CD4-positive, alpha-beta T cell treated with Interferon alpha-2 for 1 hour (primary cell): ENCODE data around the gene EGLN2.
A peak's percentile ranks its signal among the peaks of the same experiment; 100 is the strongest.
"Not testable (repeated sequence)": the region's sequence is repeated elsewhere in the genome, so short reads cannot be mapped to it uniquely, and the experiment has no call there.

Experiments
- DNase-seq, 2 donors: peaks; one replicate each; pipeline ENCODE4 v3.0.0-alpha.2; 2020 to 2022

Gene EGLN2

DNA sequence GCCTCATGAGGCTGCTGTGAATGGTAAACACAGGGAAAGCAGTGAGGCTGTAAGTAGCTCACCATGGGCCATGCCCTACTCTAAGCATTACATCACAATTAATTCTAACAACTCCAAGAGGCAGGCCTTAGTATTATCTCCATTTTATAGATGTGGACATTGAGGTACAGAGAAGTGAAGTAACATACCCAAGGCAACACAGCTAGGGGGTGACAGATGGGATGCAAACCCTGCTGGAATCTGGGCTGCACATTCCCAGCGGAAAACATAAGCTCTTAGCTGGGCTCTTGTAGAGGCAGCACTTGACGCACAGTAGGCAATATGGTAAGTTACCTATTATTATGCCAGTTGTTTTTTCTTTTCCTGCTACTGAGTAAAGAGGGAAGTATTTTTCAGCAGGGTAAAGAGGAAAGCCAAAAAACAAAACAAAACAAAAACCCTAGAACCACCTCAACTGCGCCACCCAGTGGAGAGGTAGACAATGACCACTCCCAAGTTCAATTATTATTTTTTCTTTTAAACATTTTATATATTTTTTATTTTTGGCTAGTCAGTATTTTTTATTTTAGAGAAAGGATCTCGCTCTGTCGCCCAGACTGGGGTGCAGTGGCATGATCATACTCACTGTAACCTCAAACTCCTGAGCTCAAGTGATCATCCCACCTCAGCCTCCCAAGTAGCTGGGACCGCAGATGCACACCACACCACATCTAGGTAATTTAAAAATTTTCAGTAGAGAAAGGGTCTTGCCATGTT is 20.7 kb downstream of the EGLN2 start:
- DNase-seq: peak; percentile 62 to 76

DNA sequence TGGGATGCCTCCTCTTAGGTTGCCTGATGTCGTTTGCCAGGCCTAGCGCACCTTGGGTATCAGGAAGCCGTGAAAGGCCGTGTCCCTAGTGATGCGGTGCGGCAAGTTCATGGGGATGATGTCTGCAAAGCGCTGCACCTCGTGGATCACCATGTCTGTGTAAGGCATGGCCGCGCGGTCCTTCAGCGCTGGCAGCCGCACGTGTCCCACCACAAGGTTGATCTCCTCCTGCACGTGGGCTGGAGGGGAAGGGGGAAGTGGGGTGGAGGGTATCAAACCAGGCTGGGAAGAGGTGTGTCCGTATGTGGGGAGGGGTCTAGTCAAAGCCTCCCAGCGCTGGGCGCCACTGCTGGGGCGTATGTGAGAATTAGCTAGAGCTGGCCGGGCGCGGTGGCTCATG is 23.2 kb downstream of the EGLN2 start:
- DNase-seq: no peak

DNA sequence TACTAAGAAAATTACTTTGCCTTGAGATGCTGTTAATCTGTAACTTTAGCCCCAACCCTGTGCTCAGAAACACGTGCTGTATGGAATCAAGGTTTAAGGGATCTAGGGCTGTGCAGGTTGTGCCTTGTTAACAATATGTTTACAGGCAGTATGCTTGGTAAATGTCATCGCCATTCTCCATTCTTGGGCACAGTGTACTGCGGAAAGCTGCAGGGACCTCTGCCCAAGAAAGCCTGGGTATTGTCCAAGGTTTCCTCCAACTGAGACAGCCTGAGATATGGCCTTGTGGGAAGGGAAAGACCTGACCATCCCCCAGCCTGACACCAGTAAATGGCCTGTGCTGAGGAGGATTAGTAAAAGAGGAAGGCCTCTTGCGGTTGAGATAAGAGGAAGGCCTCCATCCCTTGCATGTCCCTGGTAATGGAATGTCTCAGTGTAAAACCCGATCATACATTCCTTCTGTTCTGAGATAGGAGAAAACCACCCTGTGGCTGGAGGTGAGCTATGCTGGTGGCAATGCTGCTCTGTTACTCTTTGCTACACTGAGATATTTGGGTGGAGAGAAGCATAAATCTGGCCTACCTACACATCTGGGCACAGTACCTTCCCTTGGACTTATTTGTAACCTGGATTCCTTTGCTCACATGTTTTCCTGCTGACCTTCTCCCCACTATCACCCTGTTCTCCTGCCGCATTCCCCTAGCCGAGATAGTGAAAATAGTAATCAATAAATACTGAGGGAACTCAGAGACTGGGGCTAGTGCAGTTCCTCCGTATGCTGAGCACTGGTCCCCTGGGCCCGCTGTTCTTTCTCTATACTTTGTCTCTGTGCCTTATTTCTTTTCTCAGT is 23.9 kb downstream of the EGLN2 start:
- DNase-seq: not testable (repeated sequence)

DNA sequence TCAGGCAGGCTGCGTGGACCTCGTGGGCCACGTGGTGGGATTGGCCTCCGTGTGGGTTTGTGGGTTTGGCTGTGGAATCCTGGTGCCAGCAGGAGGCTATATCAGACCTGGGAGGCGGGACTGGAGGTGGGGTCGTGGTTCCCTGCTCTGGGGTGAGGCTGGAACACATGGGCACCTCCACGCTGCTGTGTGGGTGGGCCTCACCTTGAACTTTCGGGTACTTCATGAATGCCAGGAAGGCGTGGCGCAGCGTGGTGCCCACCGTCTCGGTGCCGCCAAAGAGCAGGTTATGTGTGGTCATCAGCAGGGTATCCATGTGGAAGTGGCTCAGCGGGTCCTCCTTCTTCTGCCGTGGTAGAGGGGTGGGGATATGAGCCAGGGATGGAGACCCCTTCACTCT is 25.9 kb downstream of the EGLN2 start:
- not testable (repeated sequence) for DNase-seq

DNA sequence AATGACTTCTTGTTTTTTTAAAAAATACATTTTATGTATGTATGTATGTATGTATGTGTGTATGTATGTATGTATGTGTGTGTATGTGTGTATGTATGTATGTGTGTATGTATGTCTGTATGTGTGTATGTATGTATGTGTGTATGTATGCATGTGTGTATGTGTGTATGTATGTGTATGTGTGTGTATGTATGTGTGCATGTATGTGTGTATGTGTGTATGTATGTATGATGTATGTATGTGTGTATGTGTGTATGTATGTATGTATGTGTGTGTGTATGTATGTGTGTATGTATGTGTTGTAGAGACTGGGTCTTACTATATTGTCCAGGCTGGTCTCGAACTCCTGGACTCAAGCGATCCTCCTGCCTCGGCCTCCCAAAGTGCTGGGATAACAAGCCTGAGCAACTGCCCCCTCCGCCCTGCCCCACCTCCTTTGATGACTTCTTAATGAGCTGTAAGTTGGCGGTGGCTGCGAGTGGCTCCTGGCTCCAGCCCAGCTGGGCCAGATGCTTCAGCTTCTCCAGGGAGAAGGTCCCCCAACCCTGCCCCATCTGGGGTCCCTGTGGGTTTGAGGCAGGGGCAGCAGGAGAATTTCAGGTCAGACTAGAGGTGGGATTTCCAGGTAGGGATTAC is 26.6 kb downstream of the EGLN2 start:
- not testable (repeated sequence) for DNase-seq

DNA sequence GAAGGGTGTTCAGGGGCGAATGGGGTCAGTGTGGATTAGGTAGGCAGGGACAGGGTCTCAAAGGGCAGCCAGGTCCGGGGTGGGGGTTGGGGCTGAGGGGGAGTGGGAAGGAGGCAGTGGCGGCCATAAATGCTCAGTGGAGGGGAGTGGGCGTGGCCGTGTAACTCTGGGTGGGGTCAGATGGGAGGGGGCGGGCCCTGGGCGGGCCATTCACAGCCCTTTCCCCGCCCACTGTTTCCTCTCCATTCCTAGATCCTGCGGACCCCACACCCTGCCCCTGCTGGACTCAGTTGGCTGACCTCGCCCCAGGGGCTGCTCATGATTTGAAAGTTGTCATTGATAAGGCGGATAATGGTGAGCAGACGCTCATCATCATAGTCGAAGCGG is 27.3 kb downstream of the EGLN2 start:
- DNase-seq: not testable (repeated sequence)

DNA sequence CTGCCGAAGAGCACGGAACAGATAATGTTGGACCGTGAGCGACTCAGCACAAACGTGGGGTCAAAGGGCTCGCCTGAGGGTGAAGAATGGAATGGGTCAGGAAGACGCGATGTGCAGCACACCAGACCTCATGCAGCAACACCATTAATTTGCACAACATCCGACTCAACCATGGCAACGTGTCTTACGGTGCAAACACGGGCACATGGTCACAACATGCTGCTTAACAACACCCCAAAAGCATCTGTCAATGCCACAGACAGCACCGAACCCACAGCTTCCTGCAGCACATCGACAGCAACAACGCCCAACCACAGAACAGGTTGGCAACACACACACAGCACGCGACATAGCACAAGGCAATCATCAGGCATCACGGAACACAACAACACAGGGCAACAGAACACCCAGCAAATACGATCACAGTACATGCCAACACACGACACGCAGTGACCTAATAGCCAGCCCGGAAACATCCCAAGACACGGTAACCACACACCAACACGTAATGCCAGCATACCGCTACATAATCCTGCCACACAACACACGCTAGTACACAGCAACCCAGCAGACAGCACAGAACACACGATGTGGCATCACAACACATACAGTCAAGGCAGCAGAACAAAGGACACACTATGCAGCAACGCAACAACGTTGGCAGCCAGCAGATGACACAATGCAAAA is 27.9 kb downstream of the EGLN2 start:
- DNase-seq: peak; percentile 83 to 87

DNA sequence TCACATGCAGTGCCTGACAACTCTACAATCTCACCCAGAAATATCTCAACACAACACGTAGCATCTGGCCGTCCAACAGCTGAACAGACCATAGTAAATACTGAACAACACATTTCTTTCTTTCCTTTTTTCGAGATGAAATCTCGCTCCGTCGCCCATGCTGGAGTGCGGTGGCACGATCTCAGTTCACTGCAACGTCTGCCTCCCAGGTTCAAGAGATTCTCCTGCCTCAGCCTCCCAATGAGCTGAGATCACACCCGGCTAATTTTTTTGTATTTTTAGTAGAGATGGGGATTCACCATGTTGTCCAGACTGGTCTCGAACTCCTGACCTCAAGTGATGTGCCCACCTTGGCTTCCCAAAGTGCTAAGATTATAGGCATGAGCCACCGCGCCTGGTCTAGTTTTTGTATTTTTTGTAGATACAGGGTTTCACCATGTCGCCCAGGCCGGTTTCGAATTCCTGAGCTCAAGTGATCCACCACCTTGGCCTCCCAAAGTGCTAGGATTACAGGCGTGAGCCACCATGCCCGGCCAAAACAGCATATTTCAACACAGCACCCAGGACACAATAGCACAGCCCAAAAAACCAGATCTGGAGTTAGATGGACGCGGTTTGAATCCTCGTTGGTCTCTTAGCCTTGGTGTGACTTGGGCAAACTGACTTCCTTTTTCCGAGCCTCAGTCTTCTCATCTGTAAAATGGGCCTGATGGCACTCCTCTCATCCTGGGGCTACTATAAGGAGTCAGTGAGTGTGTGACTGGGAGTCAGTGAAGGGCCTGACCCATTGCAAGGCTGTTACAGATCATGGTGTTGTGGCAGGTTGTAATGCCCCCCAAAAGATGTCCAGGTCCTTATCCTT is 28.6 kb downstream of the EGLN2 start:
- DNase-seq: no peak

DNA sequence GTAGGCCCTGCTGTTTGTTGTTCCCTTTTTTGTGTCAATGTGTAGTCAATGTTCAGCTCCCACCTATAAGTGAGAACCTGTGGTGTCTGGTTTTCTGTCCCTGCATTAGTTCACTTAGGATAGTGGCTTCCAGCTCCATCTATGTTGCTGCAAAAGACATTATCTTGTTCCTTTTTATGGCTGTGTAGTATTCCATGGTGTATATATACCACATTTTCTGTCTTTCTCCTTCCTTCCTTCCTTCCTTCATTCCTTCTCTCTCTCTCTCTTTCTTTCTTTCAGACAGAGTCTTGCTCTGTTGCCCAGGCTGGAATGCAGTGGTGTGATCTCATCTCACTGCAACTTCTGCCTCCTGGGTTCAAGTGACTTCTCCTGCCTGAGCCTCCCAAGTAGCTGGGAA is 30.2 kb downstream of the EGLN2 start:
- no peak for DNase-seq

DNA sequence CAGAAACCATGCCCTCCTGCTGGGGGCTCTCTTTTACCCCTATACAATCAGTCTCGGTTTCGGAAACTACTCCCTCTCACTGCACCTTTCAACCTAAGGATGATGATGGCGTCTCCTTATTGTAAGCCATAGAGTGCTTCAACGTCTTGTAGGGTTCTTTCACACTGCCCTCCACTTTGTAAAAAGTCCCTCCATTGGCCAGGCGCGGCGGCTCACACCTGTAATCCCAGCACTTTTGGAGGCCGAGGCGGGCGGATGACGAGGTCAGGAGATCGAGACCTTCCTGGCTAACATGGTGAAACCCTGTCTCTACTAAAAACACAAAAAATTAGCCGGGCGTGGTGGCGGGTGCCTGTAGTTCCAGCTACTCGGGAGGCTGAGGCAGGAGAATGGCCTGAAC is 31.8 kb downstream of the EGLN2 start:
- DNase-seq: not testable (repeated sequence)

DNA sequence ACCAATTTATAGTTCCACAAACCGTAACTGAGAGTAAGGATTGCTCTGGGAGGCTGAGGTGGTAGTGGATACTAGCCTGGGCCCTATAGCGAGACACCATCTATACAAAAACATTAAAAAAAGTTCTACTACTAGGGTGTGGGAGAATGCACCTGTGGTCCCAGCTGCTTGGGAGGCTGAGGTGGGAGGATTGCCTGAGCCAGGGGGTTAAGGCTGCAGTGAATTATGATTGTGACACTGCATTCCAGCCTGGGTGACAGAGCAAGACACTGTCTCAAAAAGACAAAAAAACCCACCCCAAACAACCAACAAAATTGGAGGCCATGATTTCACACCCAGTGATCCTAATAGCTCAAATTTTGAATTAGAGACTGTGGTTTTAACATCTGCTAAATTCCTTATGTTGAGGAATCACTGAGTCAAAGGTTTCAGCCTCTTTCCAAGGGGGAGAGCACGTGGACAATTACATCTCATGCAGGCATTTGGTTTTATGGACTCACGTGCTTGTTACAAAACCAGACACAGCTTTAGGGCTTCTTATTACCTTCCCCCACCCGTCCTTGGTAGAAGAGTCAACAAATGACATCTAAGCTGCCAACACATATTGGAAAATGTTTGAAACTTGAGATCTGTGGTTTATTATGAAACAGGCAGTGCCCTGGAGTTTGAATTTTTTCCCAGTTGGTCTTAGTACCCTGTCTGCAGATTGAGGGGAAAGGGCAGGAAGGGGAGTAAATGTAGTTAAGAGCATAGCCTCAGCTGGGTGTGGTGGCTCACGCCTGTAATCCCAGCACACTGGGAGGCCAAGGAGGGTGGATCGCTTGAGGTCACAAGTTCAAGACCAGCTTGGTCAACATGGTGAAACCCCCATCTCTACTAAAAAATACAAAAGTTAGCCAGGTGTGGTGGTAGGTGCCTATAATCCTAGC is 32.8 kb downstream of the EGLN2 start:
- no peak for DNase-seq

DNA sequence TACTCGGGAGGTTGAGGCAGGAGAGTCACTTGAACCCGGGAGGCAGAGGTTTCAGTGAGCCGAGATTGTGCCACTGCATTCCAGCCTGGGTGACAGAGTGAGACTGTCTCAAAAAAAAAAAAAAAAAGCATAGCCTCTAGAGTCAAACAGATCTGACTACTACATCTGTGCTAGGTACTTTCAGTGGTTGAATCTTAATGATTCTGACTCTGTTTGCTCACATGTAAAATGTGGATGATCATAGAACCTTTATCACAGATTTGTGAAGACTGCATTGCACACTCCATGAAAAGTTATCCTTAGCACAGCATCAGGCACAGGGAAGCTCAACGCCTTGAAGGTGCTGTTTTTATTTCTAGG is 33.4 kb downstream of the EGLN2 start:
- DNase-seq: not testable (repeated sequence)

DNA sequence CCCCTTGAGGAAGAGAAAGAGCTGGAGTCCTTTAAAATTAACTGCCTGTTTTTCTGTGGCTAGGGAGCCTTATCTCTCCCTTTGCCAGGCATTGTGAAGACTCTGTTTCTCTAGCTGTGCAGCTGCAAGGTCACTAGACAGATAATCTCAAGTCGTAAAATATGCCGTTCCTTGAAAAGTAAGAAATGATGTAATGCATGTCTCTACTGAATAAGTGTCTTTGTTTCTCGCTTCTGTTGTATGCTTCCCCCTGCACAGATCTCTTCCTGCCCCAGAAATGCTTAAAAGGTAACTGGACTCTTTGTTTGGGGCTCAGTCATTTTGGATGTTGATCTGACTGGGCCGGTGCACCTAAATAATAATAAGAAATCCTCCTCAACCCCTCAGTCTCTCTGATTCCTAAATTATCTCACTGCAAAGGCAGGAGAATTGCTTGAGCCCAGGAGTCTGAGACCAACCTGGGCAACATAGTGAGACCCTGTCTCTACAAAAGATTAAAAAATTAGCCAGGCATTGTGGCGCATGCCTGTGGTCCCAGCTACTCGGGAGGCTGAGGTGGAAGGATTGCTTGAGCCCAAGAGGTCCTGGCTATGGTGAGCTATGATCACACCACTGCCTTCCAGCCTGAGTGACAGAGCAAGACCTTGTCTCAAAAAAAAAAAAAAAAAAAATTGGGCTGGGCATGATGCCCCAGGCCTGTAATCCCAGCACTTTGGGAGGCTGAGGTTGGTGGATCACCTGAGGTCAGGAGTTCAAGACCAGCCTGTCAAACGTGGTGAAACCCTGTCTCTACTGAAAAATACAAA is 34.9 kb downstream of the EGLN2 start:
- not testable (repeated sequence) for DNase-seq

DNA sequence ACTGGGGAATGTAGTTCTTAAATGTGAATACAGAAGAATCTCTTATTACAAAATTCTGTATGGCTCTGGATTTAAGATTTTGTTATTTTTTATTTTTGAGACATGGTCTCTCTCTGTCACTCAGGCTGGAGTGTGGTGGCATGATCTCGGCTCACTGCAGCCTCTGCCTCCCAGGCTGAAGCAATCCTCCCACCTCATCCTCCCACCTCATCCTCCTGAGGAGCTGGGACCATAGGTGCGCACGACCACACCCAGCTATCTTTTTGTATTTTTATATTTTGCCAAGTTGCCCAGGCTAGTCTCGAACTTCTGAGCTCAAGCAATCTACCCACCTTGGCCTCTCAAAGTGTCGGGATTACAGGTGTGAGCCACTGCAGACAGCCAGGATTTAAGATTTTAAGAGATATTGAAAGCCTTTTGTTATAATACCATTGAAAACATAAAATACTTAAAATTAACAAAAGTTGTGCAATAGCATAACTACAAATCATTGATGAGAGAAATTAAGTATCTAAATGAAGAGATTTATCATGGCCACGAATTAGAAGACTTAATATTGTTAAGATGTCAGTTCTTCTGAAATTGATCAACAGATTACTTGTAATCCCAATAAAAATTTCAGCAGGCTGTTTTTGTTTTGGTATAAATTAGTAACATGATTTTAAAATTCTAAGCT is 37.9 kb downstream of the EGLN2 start:
- DNase-seq: no peak

DNA sequence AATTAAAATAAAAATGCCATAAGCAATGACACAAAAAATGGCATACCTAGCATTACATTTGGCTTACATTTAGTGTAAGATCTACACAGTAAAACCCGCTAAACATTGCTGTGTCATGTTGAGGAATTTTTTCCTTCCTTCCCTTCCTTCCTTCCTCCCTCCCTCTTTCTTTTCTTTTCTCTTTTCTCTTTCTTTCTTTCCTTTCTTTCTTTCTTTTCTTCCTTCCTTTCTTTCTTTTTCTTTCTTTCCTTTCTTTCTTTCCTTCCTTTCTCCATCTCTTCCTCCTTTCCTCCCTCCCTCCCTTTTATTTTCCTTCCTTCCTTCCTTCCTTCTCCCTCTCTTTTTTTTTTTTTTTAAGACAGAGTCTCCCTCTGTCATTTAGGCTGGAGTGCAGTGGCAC is 39.5 kb downstream of the EGLN2 start:
- DNase-seq: not testable (repeated sequence)

DNA sequence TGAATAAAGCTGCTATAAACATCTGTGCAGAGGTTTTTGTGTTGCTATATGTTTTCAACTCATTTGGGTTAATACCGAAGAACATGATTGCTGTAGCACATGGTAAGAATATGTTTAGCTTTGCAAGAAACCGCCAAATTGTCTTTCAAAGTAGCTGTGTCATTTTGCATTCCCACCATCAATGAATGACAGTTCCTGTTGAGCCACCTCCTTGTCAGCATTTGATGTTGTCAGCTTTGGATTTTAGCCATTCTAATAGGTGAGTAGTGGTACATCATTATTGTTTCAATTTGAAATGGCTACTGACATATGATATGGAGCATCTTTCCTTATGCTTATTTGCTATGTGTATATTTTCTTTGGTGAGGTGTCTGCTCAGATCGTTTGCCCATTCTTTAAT is 43.0 kb downstream of the EGLN2 start:
- DNase-seq: not testable (repeated sequence)

DNA sequence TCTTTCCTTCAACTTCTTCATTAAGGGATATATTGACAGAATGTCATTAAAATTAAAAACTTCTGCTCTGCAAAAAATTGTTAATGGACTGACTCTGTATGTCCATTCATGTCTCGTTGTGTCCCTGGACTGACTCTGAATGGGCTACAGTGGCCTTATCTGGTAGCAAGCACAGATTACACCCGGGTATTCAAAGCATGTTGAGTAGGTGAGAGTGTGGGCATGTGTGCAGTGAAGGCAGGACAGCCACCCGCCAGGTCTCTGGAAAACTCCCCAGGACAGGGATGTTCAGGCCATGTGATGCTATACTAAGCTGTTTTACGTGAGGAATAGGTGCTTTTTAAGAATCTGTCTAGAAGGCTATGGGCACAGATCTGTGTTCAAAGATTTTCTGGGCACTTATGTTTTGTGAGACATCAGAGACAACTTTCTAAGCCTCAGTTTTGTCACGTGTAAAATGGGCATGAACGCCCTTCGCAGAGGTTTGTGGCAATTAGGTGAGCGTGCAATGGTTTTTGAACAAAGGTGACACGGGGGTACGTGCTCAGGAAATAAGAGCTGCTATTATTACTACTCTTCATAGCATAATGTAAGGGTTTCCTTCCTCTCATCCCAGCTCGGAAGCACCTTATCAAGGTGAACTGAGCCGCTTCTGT is 44.1 kb downstream of the EGLN2 start:
- not testable (repeated sequence) for DNase-seq

DNA sequence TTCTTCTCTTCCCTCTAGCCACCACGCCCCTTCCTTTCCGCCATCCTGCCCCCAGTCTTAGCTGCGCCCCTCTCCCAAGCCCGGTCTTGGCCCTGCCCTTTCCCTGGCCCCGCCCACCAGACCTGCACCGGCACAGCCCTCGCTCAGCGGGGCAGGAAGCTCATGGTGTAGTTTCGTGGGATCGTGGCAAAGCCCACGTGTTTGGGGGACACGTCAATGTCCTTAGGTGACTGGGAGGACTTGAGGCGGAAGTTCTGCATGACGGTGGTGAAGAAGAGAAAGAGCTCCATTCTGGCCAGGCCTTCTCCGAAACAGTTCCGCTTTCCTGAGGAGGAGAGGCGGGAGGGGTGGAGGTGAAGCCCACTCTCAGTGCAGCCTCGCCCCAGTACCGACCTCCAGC is 44.7 kb downstream of the EGLN2 start:
- DNase-seq: peak; percentile 89 to 90

DNA sequence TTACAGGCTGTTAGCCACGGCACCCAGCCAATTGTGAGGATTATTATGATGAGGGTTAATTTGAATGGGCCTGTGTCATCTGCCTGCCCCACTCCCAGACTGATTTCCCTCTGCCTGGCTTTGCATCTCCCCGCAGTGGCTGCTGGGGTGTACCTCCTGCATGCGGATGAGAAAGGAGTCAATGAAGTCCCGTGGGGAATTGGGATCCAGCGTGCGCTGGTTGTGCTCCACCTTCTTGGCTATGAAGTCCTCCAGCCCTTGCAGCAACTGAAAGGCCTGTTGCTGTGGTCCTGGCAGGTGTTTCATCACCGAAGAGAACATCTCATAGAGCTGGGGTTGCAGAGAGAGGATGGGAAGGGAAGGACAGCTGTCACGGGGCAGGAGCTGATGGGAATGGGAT is 47.7 kb downstream of the EGLN2 start:
- not testable (repeated sequence) for DNase-seq
